MM.1S (cell line): Measurements from ENCODE around the gene IQCN.
A peak's percentile ranks its signal among the peaks of the same experiment; 100 is the strongest.

Experiments used
- EZH2phosphoT487 ChIP-seq: fragments of 300-600 bp; sonication (generic); IDR thresholded peaks from 2 replicates; pipeline ENCODE4 v1.6.1; 2018; ENCODE audit warnings: antibody characterized with exemption, low read length
- TF ChIP-seq, protein P1 (sequence below): fragments of 300-600 bp; sonication (generic); IDR thresholded peaks from 2 replicates; pipeline ENCODE4 v1.5.1; 2016; ENCODE audit warnings: antibody characterized with exemption, low read length, mixed read lengths

DNA sequence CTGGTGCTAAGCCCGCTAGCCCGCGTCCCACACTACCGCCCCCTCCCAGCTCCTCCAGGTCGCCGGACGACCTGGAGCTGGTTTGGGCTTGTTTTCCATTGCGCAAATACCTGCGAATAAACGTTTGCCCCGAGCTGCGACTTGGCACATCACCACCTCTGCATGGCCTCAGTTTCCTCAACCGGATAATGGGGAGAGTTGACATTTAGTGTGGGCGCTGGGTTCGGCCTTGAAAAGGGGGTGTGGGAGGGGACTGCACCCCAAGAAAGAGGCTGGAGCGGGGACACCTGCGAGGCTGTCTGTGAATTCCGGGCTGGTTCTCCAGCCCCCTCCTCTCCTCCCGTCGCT is 18.2 kb upstream of the IQCN start:
- TF ChIP-seq, protein P1, sequence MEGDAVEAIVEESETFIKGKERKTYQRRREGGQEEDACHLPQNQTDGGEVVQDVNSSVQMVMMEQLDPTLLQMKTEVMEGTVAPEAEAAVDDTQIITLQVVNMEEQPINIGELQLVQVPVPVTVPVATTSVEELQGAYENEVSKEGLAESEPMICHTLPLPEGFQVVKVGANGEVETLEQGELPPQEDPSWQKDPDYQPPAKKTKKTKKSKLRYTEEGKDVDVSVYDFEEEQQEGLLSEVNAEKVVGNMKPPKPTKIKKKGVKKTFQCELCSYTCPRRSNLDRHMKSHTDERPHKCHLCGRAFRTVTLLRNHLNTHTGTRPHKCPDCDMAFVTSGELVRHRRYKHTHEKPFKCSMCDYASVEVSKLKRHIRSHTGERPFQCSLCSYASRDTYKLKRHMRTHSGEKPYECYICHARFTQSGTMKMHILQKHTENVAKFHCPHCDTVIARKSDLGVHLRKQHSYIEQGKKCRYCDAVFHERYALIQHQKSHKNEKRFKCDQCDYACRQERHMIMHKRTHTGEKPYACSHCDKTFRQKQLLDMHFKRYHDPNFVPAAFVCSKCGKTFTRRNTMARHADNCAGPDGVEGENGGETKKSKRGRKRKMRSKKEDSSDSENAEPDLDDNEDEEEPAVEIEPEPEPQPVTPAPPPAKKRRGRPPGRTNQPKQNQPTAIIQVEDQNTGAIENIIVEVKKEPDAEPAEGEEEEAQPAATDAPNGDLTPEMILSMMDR = no peak
- peak; percentile 43; the same call in 1 of the 2 replicates for TF ChIP-seq EZH2phosphoT487
